HuH-7.5 (cell line): ENCODE results near the gene PRELID3B.
"Not testable (repeated sequence)": the region's sequence is repeated elsewhere in the genome, so short reads cannot be mapped to it uniquely, and the experiment has no call there.

Experiments used
- DNase-seq: peaks from one replicate; pipeline ENCODE4 v3.0.0; 2011; ENCODE audit warnings: low spot score

The PRELID3B gene

DNA sequence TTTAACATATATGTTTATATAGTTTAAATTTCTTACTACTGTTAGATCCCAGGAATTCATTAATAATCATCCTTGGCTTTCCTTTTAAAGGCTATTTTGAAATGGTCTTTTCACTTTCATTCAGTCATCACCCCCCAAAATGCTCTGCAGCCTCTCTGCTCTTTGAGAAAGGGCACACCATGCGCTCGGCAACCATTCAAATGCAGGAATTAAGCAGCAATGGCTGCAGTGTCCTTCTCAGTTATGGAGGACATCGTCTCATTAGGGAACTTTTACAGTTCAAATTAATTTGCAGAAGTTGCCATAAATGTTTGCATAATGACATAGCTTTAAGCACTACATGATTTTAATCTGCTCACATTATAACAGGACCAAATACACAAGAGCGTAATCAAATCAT is 17.1 kb downstream of the PRELID3B start:
- no peak for DNase-seq

GRCh38 chr20:59025086-59025485 is 17.5 kb downstream of the PRELID3B start:
- no peak for DNase-seq

- DNase-seq, result no peak
These were observed 18.5 kb downstream of the PRELID3B start for GRCh38 chr20:59024111-59024530.

- no peak for DNase-seq
These were observed 19.0 kb downstream of the PRELID3B start for GRCh38 chr20:59023616-59024015.

DNA sequence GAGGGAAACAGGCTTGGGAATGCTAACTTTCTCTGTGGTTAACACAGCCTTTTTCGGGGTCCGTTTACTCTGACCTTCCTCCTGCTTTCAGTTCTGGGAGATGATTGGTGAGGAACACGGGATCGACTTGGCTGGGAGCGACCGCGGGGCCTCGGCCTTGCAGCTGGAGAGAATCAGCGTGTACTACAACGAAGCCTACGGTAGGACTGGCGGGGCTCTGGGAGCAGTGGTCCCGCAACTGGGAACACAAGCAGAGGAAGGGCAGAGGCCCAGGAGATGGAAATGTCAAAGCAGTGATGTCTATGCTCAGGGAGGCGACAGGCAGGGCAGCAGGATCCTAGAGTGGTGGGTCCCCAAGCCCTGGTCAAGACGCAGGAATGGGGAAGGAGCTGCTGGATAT is 19.8 kb downstream of the PRELID3B start:
- no peak for DNase-seq

DNA sequence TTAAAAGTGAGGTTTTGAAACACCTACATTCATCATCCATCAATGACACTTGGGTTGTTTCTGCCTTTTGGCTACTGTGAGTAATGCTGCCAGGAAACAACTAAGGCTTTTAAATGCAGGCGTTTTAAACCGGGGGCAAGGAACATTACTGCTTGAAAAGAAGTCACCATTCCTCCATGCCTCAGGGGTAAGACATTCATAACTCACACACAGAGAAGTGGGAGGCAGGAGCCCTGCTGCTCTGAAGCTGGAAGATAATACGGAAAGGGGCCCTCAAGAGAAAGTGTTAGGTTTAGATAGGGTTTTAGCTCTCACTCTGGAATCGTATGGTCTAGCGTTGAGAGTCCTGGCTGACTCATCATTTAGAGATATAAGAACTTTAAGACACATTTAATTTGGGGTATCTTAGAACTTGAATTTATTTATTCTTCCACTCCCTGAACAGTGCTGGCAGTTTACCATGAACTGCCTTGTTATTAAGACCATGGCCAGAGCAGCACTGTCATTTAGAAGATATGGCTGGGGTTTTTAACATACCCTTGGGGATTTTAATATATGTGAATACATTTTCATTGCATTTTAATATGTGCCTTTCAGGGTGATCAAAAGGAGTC is 21.5 kb downstream of the PRELID3B start:
- no peak for DNase-seq

DNA sequence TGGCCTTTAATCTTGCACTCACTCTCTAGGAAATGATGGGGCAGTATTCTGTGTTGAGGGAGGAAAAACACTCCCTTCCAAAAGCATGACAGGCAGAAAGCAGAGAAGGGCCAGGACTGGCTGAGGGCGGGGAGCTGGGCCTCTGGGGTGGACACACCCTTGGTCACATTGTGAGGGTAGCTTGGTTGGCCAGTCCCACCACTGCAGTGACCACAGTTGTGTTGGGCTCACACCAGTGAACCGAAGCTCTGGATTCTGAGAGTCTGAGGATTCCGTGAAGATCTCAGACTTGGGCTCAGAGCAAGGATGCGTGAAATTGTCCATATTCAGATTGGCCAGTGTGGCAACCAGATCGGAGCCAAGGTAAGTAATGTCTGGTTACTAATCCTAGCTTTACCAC is 23.4 kb downstream of the PRELID3B start, which contains the start of gene TUBB1:
TUBB1 (plus strand) TSS at position 213 of the 400 bp plus-strand sequence; CDS start at position 307, 94 bp downstream.
- DNase-seq, result no peak

GRCh38 chr20:59018817-59019216 is 23.8 kb downstream of the PRELID3B start:
- no peak for DNase-seq

- DNase-seq, result no peak
These were observed 24.9 kb downstream of the PRELID3B start for GRCh38 chr20:59017493-59018231.

- DNase-seq, result no peak
These were observed 25.6 kb downstream of the PRELID3B start for GRCh38 chr20:59016795-59017492.

GRCh38 chr20:59015812-59016711 is 26.5 kb downstream of the PRELID3B start:
- no peak for DNase-seq

DNA sequence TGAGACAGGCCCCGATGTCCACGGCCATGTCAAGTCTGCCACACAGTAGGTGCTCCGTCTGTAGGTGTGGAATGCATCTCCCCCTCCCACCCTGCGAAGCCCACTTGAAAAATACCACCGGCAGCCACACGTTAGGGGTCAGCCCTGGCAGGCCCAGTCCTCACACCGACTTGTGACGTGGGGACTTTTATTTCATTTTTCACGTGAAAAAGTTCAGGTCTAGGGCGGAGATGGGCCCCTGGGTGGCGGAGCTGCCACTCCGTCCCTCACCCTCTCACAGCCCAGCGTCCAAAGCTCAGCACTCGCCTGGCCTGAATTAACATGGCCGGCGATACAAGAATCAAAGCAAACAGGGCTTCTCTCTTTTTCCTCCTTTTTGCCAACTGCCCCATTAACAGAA is 27.2 kb downstream of the PRELID3B start:
- no peak for DNase-seq

DNA sequence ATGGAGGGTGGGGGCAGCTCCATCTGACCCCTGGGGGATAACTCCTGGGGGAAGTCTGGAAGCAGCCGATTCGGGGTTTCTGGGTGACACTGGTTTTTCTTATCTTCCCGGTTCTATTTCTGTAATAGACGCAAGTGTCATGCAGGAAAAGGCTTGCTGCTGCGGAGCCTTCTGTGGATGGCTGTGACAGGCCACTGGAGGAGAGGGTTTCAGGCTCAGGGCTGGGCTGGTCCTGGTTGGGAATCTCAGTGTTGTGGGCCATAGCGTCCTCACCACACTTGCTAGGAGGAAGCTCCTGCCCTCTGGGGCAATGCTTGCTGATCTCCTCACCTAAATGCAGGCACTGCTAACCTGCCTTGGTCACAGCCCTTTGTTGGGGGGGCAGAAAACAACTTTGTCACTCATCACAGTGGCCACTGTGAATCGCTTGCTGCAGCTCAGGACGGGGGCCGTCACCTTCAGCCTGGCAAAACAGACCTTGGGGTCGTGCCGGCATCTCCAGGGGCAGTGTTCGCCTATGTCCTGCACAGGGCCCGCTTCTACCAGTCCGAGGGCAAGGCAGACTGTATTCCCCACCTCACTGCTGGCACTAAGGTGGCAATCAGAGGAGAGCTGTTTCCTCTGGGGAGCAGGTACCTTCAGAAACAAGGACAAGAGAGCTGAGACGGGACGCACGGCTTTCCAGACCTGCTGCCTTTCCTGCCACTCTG is 27.8 kb downstream of the PRELID3B start:
- no peak for DNase-seq

DNA sequence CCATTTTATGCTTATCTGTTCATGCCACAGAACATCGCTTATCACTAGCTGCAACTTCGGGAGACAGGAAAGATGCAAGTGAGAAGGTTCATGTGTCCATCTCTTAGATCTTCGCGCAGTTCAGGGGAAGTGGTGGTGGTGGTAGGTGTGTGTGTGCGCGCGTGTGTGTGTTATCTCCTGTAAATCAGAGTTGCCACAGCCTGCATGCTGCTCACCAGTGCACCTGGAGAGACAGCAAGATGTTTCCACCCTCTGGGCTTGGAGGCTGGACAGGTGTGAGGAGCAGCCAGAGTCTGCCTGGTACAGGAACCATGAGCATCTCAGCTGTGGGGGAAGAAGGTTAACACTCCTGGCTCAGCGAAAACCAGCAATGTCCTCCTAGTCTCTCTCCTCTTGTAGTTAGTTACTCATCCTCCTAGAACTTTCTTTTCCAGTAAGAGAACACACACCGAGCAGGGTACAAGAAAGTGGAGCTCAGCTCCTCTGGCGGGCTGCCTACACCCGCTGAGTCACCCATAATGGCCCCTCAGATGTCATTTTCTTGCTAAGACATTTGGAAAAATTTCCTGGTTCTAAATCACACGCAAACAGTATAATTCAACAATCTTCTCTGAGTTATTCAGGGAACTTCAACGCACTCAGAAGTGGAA is 28.5 kb downstream of the PRELID3B start:
- no peak for DNase-seq

DNA sequence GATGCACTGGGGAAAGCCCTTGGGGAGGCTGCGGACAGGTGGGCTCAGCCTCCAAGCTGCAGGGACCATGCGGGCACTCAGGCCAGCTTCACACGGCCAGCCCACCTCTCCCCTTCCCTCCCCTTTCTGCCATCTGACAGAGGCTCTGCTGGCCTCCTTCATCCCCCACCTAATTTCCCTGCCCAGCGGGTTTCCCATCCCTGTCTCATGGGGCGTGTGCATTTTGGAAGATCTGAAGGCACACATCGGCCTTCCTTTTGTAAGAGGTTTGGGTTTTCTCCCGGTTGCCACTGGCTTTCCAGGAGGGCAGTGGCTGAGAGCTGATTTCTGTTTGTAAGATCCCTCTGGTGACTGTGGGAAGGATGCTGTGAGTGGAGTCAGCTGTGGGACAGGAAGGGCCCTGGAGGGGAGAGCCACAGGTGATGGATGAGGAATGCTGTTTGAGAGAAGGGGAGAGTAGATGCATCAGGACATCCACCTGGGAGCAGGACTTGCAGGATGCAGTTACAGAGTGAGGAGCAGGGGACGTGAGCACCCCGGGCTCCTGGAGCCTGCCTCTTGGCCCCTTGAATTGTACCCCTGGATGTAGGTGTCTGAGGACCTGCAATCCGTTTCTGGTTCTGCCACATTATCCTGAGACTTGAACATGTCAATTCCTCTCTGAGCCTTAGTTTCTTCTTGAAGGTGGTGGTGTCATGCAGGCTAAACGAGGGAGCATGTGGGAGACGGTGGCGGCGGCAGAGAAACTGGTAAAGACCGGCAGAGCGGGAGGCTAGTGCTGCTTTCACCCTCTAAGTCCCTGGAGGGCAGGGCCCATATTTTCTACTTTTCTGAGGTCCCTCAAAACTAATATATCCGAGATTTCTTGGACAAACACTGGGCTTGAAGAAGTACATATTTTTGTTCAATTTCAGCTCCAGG is 29.3 kb downstream of the PRELID3B start:
- no peak for DNase-seq

- not testable (repeated sequence) for DNase-seq
These were observed 30.8 kb downstream of the PRELID3B start for GRCh38 chr20:59011874-59012157.

DNA sequence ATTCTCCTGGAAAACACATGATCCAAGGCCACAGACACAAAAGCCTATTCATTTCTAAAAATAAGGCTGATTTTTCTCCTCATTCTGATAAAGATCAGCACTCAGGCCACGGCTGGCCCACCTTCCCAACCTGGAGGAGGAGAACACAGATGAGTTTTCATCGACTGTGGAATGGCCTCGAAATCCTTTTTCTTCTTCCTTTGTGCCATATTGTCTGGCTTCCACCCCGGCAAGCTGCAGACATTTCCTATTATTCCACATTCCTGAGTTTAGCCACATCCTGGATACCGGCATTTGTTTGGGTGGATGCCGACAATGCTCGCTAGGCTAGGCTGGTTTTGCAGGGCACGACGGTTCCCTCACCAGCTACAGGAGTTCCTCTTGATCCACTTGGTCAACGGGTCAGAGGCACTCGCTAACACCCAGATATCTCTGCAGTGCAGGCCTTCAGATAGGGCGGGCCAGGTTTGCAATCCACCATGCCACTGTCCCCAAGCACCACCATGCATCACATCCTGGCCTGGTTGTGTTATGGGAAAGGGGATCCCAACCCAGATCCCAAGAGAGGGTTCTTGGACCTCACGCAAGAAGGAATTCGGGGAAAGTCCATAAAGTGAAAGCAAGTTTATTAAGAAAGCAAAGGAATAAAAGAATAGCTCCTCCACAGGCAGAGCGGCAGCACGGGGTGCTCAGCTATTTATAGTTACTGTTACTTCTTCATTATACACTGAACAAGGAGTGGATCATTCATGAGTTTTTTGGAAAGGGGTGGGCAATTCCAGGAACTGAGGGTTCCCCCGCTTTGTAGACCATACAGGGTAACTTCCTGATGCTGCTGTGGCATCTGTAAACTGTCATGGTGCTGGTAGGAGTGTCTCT is 31.4 kb downstream of the PRELID3B start:
- no peak for DNase-seq

DNA sequence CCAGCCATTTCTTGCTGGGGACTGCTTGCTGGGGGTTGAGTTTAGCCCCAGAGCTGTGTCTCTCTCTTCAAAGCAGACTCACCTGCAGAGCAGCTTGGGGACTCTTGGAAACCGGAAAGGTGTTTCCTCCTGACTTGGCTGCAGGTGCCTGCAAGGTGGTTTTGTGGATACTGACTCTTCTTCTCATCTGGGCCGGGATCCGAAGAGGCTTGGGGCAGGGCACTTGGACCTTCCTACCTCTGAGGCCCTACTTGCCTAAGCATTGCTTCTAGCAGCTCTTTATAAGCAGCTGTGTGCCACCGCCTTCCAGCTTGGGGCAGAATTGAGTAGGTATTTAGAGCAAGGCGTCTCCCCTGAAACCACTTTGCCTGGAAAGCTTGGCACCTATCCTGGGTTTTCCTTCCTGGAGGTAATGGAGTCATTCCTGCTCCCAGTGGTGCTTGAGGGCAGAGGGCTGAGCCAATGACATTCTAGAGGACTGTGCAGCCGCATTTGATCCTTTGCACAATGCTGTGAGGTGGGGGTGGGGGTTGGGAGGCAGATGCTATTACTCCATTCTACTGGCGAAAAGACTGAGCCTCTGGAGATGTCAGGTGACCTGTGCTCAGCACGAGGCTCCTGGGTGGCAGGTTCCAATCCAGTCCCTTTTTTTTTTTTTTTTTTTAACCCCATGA is 32.1 kb downstream of the PRELID3B start:
- no peak for DNase-seq
